ENCODE results near the gene SYNCRIP. TPM values are rescaled to one million over a fixed set of nuclear protein-coding genes. Genes with fewer than 3 reads are reported as not detected.

Gene SYNCRIP
- 93.7 and 94.0 TPM in 2 replicates for total RNA-seq
- long read RNA-seq, full-length matches to known transcripts: 123 of 391 reads
- long read RNA-seq, partial matches to known transcripts: 248 of 391 reads
- long read RNA-seq, other reads (novel, unspliced or antisense): 20 of 391 reads

GRCh38 chr6:85642774-85643536 lies at the start of gene SYNCRIP:
SYNCRIP (minus strand) TSS chr6:85642886; CDS start chr6:85641439, 1,447 bp downstream.
- Mint-ChIP-seq H3K4me3 (ENCODE audit: unreplicated experiment) (peak within 1 kb of the TSS; percentile 85), H3K9me3 (ENCODE audit: unreplicated experiment) (peaks cover 1% of the 10 kb centered on the region), H3K4me1 (ENCODE audit: unreplicated experiment) (peaks cover 42% of the 10 kb centered on the region), H3K36me3 (ENCODE audit: unreplicated experiment) (peaks cover 25% of the 10 kb centered on the region), H3K27ac (ENCODE audit: unreplicated experiment) (peak within 1 kb of the TSS; percentile 100), H3K27me3 (ENCODE audit: unreplicated experiment) (no peaks in the 10 kb centered on the region)
- TF ChIP-seq, protein P1, sequence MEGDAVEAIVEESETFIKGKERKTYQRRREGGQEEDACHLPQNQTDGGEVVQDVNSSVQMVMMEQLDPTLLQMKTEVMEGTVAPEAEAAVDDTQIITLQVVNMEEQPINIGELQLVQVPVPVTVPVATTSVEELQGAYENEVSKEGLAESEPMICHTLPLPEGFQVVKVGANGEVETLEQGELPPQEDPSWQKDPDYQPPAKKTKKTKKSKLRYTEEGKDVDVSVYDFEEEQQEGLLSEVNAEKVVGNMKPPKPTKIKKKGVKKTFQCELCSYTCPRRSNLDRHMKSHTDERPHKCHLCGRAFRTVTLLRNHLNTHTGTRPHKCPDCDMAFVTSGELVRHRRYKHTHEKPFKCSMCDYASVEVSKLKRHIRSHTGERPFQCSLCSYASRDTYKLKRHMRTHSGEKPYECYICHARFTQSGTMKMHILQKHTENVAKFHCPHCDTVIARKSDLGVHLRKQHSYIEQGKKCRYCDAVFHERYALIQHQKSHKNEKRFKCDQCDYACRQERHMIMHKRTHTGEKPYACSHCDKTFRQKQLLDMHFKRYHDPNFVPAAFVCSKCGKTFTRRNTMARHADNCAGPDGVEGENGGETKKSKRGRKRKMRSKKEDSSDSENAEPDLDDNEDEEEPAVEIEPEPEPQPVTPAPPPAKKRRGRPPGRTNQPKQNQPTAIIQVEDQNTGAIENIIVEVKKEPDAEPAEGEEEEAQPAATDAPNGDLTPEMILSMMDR (IDR thresholded peaks at IDR 0.05): no peak
- DNase-seq (ENCODE audit: extremely low spot score, unreplicated experiment): peak; percentile 100

- H3K4me3 Mint-ChIP-seq (ENCODE audit: unreplicated experiment): no peak overlapping the region
- peaks cover 5% of the 10 kb centered on the region for H3K9me3 Mint-ChIP-seq (ENCODE audit: unreplicated experiment)
- peaks cover 15% of the 10 kb centered on the region for H3K27me3 Mint-ChIP-seq (ENCODE audit: unreplicated experiment)
- no peak overlapping the region for H3K27ac Mint-ChIP-seq (ENCODE audit: unreplicated experiment)
- H3K36me3 Mint-ChIP-seq (ENCODE audit: unreplicated experiment): no peaks in the 10 kb centered on the region
- H3K4me1 Mint-ChIP-seq (ENCODE audit: unreplicated experiment): no peaks in the 10 kb centered on the region
- DNase-seq (ENCODE audit: extremely low spot score, unreplicated experiment): no peak
- TF ChIP-seq, protein P1 (IDR thresholded peaks at IDR 0.05): no peak
Observed at GRCh38 chr6:85691478-85691877, 48.8 kb upstream of the SYNCRIP start.

GRCh38 chr6:85690071-85690470 lies 47.4 kb upstream of the SYNCRIP start:
- no peak overlapping the region for H3K27ac Mint-ChIP-seq (ENCODE audit: unreplicated experiment)
- H3K4me1 Mint-ChIP-seq (ENCODE audit: unreplicated experiment): no peaks in the 10 kb centered on the region
- TF ChIP-seq, protein P1 (IDR thresholded peaks at IDR 0.05): no peak
- no peaks in the 10 kb centered on the region for H3K36me3 Mint-ChIP-seq (ENCODE audit: unreplicated experiment)
- no peaks in the 10 kb centered on the region for H3K9me3 Mint-ChIP-seq (ENCODE audit: unreplicated experiment)
- H3K27me3 Mint-ChIP-seq (ENCODE audit: unreplicated experiment): peaks cover 15% of the 10 kb centered on the region
- no peak for DNase-seq (ENCODE audit: extremely low spot score, unreplicated experiment)
- H3K4me3 Mint-ChIP-seq (ENCODE audit: unreplicated experiment): no peak overlapping the region

- H3K27me3 Mint-ChIP-seq (ENCODE audit: unreplicated experiment): no peaks in the 10 kb centered on the region
- H3K36me3 Mint-ChIP-seq (ENCODE audit: unreplicated experiment): no peaks in the 10 kb centered on the region
- H3K4me1 Mint-ChIP-seq (ENCODE audit: unreplicated experiment): no peaks in the 10 kb centered on the region
- no peak overlapping the region for H3K27ac Mint-ChIP-seq (ENCODE audit: unreplicated experiment)
- TF ChIP-seq, protein P1 (IDR thresholded peaks at IDR 0.05): no peak
- H3K4me3 Mint-ChIP-seq (ENCODE audit: unreplicated experiment): no peak overlapping the region
- H3K9me3 Mint-ChIP-seq (ENCODE audit: unreplicated experiment): no peaks in the 10 kb centered on the region
- DNase-seq (ENCODE audit: extremely low spot score, unreplicated experiment): no peak
Observed at GRCh38 chr6:85685713-85686112, 43.0 kb upstream of the SYNCRIP start.

GRCh38 chr6:85684809-85685171 lies 42.1 kb upstream of the SYNCRIP start:
- Mint-ChIP-seq H3K27ac (ENCODE audit: unreplicated experiment) (no peak overlapping the region), H3K36me3 (ENCODE audit: unreplicated experiment) (no peaks in the 10 kb centered on the region), H3K4me3 (ENCODE audit: unreplicated experiment) (no peak overlapping the region), H3K4me1 (ENCODE audit: unreplicated experiment) (peaks cover 9% of the 10 kb centered on the region), H3K27me3 (ENCODE audit: unreplicated experiment) (no peaks in the 10 kb centered on the region), H3K9me3 (ENCODE audit: unreplicated experiment) (no peaks in the 10 kb centered on the region)
- TF ChIP-seq, protein P1 (IDR thresholded peaks at IDR 0.05): no peak
- DNase-seq (ENCODE audit: extremely low spot score, unreplicated experiment): no peak

All from osteocyte (in vitro differentiated cells).